IPS DF 4.7 (cell line): ENCODE results near the gene SUOX.
A peak's percentile ranks its signal among the peaks of the same experiment; 100 is the strongest.
"Not testable (repeated sequence)": the region's sequence is repeated elsewhere in the genome, so short reads cannot be mapped to it uniquely, and the experiment has no call there.

Source experiments
- DNase-seq: peaks from one replicate; pipeline ENCODE4 v3.0.0-alpha.2; 2013; ENCODE audit warnings: low spot score; ENCODE audit errors: extremely low read depth

Gene SUOX

GRCh38 chr12:56020423-56021184, 23.5 kb downstream of the SUOX start, which contains the start of gene IKZF4:
IKZF4 (plus strand) TSS chr12:56021043; CDS start chr12:56021494, 451 bp downstream.
- no peak for DNase-seq

GRCh38 chr12:56021889-56022497, 24.9 kb downstream of the SUOX start:
- no peak for DNase-seq

DNA sequence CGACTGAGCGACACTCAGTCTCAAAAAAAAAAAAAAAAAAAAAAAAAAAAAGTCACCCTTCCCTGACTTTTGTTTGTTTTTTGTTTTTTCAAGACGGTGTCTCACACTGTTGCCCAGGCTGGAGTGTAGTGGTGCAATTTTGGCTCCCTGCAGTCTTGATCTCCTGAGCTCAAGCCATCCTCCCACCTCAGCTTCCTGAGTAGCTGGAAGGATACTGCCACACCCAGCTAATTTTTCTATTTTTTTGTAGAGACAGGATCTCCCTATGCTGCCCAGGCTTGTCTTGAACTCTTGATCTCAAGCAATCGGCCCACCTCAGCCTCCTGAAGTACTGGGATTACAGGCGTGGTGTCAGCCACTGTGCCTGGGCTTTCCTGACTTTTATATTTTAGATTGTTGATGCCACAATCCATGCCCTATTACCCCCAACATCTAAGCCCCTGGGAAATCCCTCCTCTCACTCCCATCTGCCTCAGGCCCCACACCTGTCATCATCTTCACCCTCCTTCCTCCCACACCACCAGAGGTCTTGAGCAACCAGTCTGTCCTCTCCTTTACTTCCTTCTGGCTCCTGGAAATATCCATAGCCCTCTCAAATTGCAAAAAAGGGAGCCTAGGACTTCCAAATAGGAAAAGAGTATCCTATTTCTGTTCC, 31.6 kb downstream of the SUOX start:
- DNase-seq, result no peak

- no peak for DNase-seq
Observed at GRCh38 chr12:56029166-56029519, 32.1 kb downstream of the SUOX start.

GRCh38 chr12:56029666-56030293, 32.7 kb downstream of the SUOX start:
- DNase-seq, result no peak

DNA sequence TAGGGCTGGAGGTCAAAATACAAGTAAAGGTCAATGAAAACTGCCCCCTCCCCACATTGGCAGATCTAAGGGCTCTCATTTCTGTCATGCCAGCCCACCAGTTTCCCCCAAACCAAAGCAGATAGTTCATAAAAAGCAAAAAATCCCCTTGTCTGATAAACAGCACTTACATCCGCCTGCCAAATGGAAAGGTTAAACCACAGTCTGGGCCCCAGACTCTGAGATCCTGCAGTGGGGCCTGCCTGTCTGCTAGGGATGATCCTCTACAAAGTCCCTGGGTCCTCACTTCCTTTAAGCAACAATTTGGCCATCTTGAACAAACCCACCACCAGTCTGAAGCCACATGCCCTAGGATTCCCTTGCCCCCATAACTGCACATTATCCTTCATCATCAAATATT, 34.9 kb downstream of the SUOX start:
- DNase-seq, result no peak

GRCh38 chr12:56034586-56035332, 37.7 kb downstream of the SUOX start:
- no peak for DNase-seq

DNA sequence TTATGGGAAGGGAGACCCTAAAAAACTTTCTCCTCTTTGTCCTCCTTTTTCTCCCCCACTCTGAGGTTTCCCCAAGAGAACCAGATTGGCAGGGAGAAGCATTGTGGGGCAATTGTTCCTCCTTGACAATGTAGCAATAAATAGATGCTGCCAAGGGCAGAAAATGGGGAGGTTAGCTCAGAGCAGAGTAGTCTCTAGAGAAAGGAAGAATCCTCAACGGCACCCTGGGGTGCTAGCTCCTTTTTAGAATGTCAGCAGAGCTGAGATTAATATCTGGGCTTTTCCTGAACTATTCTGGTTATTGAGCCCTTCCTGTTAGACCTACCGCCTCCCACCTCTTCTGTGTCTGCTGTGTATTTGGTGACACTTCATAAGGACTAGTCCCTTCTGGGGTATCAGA, 40.1 kb downstream of the SUOX start:
- DNase-seq, result no peak

DNA sequence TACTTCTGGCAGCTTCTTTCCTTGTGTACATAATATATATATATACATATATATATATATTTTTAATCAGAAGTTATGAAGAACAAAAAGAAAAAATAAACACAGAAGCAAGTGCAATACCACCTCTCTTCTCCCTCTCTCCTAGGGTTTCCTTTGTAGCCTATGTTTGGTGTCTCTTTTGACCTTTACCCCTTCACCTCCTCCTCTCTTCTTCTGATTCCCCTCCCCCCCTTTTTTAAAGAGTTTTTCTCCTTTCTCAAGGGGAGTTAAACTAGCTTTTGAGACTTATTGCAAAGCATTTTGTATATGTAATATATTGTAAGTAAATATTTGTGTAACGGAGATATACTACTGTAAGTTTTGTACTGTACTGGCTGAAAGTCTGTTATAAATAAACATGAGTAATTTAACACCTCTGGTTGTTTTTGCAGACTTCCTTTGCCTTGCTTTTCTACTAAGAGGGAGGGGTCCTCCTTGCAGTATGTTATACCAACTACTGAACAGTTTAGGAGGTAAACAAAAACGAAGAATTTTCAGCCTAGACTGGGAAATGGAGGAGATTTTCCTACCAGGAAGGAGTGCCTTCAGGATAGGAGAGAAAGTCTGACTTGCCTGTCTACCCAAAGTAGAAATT, 41.1 kb downstream of the SUOX start:
- DNase-seq, result no peak

GRCh38 chr12:56040151-56040550, 43.1 kb downstream of the SUOX start:
- DNase-seq, result no peak

DNA sequence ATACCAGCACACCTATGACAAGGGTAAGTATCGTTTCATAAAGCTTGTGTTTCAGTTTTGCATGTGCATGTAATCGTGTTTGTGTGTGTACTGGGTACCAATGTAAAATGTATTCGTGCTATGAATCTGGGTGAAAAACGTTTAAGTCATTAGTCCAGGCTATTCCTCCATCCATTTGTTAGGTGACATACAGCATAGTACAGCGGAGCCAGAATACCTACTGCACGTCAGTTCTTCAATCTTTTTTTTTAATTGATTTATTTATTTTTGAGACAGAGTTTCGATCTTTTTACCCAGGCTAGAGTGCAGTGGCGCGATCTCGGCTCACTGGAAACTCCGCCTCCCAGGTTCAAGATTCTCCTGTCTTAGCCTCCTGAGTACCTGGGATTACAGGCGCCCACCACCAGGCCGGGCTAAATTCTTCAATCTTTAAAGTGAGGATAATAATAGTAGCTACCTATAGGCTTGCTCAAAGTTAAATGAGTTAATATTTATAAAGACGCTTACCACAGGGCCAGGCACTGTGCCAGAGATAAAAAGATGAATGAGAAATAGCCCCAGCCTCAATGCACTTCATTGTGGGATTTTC, 44.0 kb downstream of the SUOX start:
- no peak for DNase-seq

- peak; percentile 100 for DNase-seq
Observed at GRCh38 chr12:56041552-56042429, 44.7 kb downstream of the SUOX start, which contains the start of gene RPS26. RPS26 (plus strand) TSS chr12:56041918; CDS start chr12:56042167, 249 bp downstream.

DNA sequence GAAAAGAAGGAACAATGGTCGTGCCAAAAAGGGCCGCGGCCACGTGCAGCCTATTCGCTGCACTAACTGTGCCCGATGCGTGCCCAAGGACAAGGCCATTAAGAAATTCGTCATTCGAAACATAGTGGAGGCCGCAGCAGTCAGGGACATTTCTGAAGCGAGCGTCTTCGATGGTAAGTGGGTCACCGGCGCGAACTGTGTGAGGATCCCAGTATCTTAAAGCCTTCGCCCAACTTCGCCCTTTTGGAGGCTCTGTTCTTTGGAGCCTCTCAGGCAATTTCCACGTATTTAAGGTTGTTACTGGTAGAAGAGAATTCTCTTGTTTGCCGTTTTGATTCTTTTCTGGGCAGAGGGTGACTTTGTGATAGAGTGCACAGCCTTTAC, 45.3 kb downstream of the SUOX start:
- DNase-seq, result not testable (repeated sequence)

DNA sequence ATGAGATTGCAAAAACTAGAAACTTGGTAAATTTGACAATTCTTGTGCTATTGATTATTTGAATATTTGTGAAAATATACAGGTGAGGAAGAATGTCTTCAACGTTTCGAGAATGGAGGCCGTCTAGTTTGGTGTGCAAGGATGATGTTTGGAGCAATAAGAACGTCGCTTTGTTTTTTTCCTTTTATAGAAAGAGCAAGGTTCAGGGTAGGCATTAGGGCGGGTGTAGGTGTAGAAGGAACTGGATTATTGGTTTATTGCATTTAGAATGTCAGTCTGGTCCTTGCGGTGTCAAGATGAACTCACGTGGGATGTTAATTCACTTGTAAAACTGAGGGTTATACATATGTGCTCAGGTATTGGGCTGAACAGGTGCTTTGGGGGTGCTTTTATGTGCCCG, 45.8 kb downstream of the SUOX start:
- no peak for DNase-seq

DNA sequence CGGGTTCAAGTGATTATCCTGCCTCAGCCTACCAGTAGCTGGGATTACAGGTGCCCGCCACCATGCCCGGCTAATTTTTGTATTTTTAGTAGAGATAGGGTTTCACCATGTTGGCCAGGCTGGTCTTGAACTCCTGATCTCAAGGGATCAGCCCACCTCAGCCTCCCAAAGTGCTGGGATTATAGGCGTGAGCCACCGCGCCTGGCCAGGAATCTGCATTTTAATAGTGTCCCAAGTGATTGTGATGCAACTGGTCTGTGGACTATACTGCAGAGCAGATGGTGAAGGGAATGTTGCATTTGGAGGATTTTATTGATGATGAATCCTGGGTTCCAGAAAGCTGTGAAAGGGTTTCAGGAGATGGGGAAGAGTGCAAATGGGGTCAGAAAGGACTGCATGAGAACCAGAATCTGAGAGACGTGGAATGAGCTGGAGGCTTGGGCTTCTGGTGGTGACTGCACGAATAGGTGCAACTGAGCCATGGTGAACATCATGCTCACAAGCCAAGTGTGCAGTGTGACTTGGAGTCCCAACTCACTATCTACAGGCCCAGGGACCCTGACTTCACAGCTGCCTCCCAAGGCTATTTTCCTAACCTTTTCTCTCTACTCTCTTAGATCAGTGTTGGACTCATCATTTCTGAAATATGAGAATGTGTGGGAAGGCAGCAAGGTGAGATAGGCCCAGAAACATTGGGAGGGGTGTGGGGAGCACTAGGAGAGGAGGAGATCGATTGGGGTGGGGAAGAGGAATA, 49.1 kb downstream of the SUOX start:
- no peak for DNase-seq

GRCh38 chr12:56053407-56053893, 56.4 kb downstream of the SUOX start:
- DNase-seq, result no peak
